IPS-NIHi7 (cell line): ENCODE measurements around the gene RTBDN.

Source experiments
- DNase-seq: peaks from one replicate; pipeline ENCODE4 v3.0.0; 2012; ENCODE audit warnings: mixed read lengths; ENCODE audit errors: extremely low spot score

Gene RTBDN

DNA sequence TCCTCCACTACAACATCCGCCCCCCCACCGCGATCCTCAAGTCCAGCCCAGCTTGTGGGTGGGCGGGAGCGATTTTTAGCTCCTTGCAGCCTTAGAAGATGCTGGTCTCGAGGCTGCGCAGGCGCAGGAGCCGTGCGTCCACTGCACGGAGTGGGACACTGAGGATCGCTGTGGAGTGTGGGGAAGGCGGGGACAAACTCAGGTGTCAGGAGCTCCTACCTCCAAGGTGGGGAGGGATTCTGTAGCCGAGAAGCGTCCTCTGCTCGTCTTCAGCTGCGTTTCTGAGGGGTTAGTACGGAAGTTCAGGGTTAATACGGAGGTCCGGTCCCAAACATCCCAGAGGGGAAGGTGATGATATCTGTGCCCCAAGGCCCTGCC, at the start of gene RTBDN:
TSS of gene RTBDN (minus strand) at position 14 of the 378 bp plus-strand sequence. CDS start 4,600 bp downstream, outside the sequence.
- DNase-seq, result no peak

DNA sequence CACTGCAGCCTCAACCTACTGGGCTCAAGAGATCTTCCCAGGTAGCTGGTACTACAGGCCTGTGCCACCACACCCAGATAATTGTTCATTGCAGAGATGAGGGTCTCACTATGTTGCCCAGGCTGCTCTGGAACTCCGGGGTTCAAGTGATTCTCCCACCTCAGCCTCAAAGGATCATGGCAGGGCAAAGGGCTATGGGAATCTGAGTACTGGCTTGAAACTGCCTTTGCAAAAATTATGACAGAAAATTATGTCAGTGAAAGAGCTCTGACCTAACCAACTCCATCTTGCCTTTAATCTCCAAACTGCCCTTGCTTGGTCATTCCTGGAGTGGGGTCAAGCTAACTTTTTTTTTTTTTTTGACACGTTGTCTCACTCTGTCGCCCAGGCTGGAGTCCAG, 48.2 kb upstream of the RTBDN start:
- no peak for DNase-seq

DNA sequence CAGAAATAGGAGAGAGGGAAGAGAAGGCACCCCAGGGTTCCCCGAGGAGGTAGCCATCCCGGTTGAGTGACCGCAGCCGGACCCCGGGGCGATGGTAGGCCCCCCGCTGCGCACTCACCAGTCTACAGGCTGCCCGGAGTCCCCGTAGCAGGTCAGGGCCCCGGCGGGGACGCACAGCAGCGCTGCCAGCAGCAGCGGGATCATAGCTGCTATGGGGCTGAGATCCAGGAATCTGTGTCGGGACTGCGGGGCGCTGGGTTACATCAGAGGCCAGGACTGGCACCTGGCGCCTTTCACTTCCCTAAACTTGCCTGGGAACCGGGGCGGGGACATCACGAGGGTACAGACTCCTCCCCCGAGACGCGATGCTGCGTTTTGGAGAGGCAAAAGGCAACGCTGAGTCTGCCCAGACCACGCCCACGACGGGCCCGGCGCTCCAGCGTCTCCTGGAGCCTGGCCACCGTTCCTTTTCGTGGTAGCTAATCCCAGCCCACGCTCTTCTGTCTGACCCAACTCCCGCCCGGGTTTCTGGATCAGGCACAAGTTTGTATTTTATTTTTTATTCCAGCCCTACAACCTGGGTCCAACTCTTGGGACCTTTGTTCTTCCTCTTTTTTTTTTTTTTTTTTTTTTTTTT, 46.9 kb upstream of the RTBDN start, which contains the start of gene DNASE2:
TSS of gene DNASE2 (minus strand) at position 278 of the 637 bp plus-strand sequence. CDS start at position 204, 74 bp downstream.
- peak; percentile 96 for DNase-seq

DNA sequence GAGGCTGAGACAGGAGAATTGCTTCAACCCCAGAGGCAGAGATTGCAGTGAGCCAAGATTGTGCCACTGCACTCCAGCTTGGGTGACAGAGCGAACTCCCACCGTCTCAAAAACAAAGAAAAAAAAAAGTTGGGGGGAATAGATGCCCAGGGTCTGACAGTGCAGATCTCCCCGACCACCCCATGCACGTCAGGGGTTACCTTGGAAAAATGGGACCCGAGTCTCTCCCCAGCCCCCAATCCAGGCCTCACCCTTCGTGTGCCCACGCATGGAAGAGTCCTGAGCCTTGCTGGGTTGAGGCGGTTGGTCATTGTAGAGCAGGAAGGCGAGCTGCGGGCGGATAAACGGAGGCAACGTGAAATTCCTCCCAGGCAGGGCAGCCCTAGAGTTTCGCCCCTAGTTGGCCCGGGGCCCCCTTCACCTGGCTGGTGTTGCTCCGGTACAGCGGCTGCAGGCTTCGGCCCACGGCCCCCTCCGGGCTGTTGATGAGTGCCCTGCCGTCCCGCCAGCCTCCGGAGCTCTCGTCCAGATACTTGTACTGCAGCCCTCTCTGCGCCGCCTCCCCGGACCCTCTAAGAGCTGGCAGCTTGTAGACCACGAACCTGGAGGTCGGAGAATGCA, 46.3 kb upstream of the RTBDN start:
- peak; percentile 40 for DNase-seq

DNA sequence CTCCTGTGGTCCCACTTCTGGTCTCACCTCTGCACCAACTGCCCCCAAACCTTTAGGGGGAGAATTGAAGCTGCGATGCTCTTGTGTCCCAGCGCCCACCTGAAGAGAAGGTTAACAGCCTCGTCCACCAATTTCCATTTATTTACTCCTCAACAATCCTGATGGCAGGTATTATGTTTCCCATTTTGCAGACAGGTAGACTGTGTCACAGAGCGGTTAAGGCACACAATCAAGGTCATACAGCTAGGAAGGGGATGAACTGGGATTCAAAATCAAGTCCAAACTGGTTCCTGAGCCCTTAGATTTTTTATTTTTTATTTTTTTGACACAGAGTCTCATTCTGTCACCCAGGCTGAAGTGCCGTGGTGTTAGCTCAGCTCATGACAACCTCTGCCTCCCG, 40.7 kb upstream of the RTBDN start:
- DNase-seq, result no peak

DNA sequence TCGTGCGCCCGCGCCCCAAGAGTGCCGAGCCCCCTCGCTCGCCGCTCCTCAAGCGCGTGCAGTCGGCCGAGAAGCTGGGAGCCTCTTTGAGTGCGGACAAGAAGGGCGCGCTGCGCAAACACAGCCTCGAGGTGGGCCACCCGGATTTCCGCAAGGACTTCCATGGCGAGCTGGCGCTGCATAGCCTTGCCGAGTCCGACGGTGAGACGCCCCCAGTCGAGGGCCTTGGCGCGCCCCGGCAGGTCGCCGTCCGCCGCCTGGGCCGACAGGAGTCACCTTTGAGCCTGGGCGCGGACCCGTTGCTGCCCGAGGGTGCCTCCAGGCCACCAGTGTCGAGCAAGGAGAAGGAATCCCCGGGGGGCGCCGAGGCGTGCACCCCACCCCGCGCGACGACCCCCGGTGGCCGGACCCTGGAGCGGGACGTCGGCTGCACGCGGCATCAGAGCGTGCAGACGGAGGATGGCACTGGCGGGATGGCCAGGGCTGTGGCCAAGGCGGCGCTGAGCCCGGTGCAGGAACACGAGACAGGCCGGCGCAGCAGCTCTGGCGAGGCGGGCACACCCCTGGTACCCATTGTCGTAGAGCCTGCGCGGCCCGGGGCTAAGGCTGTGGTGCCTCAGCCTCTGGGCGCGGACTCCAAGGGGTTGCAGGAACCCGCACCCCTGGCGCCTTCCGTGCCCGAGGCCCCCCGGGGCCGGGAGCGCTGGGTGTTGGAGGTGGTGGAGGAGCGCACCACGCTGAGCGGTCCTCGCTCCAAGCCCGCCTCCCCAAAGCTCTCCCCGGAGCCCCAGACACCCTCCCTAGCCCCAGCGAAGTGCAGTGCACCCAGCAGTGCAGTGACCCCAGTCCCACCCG, 39.7 kb upstream of the RTBDN start:
- DNase-seq, result no peak

DNA sequence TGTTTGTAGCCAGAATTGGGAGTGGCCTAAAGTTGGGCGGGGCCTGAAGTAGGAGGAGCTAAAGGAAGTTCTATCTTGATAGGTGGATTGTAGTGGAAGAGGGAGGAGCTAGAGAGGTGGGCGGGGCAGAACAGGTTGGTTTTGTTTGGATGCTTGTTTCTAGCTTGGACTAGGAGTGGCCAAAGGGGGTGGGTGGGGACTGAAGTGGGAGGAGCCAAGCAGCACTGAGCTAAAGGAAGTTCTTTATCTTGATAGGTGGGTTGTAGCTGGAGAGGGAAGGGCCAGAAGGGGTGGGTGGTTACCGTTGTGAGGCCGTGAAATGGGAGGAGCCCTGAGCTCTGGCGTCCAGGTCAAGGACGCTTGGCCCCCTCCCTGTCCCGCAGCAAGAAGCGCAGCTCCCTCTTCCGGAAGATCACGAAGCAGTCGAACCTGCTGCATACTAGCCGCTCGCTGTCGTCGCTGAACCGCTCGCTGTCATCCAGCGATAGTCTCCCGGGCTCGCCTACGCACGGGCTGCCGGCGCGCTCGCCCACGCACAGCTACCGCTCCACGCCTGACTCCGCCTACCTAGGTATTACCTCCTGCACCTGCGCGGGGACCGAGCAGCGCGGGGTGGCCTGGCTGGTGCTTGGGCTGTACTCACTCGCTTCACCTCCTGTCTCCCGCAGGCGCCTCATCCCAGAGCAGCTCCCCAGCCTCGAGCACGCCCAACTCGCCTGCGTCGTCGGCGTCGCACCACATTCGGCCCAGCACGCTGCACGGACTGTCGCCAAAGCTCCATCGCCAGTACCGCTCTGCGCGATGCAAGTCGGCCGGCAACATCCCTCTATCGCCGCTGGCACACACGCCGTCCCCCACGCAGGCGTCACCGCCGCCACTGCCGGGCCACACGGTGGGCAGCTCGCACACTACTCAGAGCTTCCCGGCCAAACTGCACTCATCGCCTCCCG, 38.8 kb upstream of the RTBDN start:
- peak; percentile 80 for DNase-seq

DNA sequence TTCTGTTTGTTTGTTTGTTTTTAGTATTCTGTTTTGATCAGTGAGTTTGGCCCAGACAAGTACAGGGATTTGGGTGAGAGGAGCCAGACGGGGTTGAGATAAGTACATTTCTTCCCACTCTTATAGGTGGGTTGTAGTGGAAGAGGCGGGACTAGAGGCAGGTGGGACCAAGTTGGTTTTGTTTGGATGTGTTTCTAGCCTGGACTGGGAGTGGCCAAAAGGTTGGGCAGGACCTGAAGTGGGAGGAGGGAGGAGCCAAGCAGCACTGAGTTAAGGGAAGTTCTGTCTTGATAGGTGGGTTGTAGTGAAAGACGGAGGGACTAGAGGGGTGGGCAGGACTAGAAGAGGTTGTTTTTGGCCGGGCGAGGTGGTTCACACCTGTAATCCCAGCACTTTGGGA, 37.9 kb upstream of the RTBDN start:
- DNase-seq, result no peak

DNA sequence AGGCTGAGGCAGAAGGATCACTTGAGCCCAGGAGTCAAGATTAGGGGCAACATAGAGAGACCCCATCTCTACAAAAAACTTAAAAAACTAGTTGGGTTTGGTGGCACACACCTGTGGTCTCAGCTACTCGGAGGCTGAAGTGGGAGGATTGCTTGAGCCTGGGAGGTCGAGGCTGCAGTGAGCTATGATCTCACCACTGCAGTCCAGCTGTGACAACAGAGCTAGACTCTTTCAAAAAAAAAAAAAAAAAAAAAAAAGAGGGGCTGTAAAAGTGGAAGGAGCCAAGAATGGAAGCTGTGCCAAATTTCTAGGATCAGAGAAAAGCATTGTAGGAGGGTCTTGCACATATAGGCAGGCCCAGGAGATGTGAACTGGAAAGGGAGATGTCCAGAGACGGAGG, 37.3 kb upstream of the RTBDN start:
- DNase-seq, result no peak

DNA sequence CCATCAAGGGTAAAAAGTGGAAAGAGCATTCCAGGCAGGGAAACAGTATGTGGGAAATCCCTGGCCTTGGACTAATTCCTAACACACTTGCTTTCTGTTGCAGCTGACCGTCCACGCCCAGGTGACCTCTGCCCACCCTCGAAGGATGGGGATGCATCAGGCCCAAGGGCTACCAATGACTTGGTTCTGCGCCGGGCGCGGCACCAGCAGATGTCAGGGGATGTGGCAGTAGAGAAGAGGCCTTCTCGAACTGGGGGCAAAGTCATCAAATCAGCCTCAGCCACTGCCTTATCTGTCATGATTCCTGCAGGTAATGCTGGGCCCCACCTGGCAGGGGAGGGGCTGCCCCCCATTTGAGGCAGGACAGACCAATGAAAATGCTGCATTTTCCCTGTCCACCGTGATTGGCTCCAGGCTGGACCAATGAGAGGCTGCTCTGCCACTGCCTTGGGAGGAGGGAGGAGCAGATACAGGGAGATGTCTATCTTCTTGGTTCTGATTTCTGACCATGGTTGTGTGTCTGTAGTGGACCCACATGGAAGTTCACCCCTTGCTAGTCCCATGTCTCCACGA, 34.2 kb upstream of the RTBDN start:
- DNase-seq, result peak; percentile 82

DNA sequence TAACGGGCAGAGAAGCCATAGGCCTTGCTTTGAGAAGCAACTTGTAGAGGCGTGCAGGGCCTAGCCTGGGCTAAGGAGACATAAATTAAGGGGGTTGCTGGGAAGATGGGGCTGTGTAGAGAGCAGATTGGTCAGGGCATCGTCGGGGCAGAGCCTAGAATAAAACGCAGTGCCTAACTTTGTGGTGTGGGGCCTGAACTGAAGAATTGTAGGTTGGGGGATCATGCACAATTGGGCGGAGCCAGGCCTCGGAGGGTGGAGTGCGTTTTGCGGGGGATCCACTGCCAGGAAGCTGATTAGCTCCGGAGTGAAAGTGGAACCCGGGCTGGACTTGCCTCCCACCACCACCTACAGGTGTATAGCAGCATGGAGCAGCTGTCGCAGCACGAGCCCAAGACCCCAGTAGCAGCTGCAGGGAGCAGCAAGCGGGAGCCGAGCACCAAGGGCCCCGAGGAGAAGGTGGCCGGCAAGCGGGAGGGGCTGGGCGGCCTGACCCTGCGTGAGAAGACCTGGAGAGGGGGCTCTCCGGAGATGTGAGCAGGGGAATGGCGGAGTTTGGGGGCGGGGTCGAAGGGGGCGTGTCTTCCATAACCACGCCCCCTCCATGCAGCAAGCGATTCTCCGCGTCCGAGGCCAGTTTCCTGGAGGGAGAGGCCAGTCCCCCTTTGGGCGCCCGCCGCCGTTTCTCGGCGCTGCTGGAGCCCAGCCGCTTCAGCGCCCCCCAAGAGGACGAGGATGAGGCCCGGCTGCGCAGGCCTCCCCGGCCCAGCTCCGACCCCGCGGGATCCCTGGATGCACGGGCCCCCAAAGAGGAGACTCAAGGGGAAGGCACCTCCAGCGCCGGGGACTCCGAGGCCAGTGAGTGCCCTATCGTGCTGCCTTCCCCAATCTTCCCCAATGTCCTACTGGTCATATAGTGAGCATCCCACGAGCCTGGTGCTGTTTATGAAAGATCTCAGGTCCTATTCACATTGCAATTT, 33.0 kb upstream of the RTBDN start:
- peak; percentile 96 for DNase-seq

DNA sequence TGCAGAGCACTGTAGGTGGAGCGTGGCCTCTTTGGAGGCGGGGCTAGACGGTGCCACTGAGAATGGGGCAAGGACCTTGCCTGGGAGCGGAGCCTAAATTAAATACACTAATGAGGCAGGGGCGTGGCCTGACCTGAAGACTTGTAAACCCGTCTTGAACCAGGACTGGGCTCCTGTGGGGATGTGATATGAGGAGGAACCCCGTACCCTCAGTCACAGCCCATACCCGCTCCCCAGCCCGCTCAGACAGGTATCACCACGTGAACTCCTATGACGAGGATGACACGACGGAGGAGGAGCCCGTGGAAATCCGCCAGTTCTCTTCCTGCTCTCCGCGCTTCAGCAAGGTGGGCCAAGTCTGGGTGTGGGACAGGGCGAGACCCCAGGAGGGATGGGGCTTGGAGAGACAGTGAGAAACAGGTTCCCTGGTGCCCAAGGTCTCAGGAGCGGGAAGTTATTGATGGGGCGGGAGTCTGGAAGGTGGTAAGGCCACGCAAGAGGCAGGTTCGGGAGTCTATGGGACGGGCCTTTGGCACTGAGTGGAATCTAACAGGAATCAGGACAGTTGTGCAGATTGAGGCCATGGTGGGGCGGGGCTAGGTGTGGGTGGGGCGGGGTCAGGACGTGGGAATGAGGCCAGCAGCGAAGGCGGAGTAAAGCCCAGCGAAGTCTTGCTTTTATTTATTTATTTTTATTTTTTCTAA, 32.2 kb upstream of the RTBDN start:
- no peak for DNase-seq

DNA sequence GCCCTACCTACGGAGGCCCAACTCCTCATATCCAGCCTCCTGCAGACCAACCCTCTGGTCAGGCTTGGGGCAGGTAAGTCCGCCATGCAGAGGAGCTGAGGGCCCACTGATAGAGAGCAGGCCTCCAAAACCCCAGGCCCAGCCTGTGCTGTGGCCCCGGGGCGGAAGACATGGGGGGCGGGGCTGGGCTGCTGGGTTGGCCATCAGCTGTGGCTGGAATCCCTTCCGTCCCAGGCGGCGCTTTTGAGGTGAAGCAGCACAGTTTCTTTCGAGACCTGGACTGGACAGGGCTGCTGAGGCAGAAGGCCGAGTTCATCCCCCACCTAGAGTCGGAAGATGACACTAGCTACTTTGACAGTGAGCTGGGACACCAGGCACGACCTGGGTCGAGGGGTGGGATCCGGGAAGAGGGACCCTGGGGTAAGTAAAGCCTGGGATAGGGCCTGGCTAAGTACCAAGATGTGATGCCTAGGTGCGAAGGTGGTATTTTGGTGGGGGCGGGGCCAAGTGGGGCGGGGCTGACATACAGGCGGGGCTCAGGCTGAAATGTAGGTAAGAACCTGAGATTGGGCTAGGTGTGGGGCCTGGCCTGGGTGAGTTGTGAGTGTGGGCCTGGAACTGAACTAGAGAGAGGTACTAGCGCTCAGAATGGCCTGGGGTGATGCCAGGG, 31.5 kb upstream of the RTBDN start:
- DNase-seq, result peak; percentile 38

DNA sequence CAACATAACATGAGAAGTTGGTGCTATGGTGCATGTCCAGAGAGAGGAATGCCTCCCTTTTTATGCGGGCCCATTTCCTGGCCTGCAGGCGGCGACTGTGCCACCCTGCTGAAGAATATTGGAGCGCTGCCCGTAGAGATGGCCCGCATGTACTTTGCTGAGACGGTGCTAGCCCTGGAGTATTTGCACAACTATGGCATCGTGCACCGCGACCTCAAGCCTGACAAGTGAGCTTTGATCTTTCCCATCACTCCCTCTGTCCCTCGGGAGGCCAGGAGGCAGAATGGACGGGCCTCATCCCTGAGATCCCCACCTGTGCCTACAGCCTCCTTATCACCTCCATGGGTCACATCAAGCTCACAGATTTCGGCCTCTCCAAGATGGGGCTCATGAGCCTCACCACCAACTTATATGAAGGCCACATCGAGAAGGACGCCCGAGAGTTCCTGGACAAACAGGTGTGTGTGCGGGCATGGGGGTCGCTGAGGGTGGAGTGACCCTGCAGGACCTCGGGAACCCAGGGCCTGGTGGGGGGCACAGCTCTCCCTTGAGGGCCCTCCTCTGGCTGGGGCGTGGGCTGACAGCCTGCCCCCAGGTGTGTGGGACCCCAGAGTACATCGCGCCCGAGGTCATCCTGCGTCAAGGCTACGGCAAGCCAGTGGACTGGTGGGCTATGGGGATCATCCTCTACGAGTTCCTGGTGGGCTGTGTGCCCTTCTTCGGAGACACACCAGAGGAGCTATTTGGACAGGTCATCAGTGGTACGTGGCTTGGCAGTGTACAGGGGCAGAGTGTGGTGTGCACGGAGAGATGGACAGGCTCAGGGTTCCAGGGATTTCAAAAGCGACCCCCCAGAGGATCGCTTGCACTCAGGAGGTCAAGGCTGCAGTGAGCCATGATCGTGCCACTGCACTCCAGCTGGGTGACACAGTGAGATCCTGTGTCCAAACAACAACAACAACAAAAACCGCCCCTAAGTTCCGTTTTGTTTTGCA, 30.6 kb upstream of the RTBDN start:
- no peak for DNase-seq

DNA sequence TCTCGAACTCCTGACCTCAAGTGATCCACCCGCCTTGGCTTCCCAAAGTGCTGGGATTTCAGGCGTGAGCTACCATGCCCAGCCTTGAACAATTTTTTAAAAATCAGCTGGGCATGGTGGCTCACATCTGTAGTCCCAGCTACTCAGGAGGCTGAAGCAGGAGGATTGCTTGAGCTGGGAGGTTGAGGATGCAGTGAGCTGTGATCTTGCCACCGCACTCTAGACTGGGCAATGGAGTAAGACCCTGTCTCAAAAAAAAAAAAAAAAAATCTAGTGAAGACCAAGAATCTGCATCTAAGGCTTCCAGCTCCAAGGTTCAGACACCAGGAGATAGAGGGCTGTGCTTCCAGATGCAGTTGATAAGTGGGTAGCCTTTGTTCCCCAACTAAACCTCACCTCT, 29.8 kb upstream of the RTBDN start:
- no peak for DNase-seq

DNA sequence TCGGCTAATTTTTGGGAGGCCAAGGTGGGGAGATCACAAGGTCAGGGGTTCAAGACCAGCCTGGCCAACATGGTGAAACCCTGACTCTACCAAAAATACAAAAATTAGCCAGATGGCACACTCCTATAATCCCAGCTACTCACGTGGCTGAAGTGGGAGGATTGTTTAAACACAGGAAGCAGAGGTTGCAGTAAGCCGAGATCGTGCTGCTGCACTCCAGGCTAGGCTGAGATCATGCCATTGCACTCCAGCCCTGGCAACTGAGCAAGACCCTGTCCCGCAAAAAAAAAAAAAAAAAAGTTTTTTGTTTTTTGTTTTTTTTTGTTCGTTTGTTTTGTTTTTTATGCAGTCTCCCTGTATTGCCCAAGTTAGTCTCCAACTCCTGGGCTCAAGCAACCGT, 25.2 kb upstream of the RTBDN start:
- no peak for DNase-seq
